SK-N-SH (cell line): ENCODE data around the gene DHRS1.

Experiments
- CHD2 ChIP-seq: fragments of 150-350 bp; IDR thresholded peaks from 2 replicates; pipeline ENCODE4 v1.6.1; 2018; ENCODE audit warnings: low read length; ENCODE audit not compliant: partially characterized antibody
- NFIC ChIP-seq: IDR thresholded peaks from 2 replicates; pipeline ENCODE4 v1.4.0; 2012; ENCODE audit warnings: borderline replicate concordance
- RAD21 ChIP-seq: IDR thresholded peaks from 2 replicates; pipeline ENCODE4 v1.6.1; 2012; ENCODE audit warnings: mild to moderate bottlenecking, low read length
- RFX5 ChIP-seq: IDR thresholded peaks from 2 replicates; pipeline ENCODE4 v1.6.1; 2012; ENCODE audit warnings: mild to moderate bottlenecking, improper control_type of control experiment, low read length
- TCF12 ChIP-seq: IDR thresholded peaks from 2 replicates; pipeline ENCODE4 v1.4.0; 2012
- TF ChIP-seq, protein P1 (sequence below): IDR thresholded peaks from 2 replicates; pipeline ENCODE4 v1.6.1; 2012; ENCODE audit warnings: mild to moderate bottlenecking, low read depth, low read length, moderate library complexity
- TF ChIP-seq, protein P2 (sequence below): fragments of 200-600 bp; sonication (generic); IDR thresholded peaks from 2 replicates; pipeline ENCODE4 v1.6.1; 2017; ENCODE audit warnings: antibody characterized with exemption, mild to moderate bottlenecking, moderate library complexity

DNA sequence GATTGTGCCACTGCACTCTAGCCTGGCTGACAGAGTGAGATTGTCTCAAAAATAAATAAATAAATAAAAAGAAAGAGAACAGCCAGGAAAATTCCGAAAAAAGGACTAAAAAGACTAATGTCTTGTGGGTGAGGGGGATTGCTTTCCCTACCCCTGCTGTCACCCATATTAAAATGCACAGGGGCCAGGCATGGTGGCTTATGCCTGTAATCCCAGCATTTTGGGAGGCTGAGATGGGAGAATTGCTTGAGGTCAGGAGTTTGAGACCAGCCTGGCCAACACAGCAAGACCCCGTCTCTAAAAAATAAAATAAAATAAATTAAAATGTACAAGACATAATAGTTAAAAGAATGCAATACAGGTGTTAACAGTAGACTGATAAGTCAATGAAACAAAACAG lies 6.1 kb downstream of the DHRS1 start:
- TF ChIP-seq RAD21 (no peak), RFX5 (no peak), CHD2 (no peak), TCF12 (no peak), NFIC (no peak)
- TF ChIP-seq, protein P1, sequence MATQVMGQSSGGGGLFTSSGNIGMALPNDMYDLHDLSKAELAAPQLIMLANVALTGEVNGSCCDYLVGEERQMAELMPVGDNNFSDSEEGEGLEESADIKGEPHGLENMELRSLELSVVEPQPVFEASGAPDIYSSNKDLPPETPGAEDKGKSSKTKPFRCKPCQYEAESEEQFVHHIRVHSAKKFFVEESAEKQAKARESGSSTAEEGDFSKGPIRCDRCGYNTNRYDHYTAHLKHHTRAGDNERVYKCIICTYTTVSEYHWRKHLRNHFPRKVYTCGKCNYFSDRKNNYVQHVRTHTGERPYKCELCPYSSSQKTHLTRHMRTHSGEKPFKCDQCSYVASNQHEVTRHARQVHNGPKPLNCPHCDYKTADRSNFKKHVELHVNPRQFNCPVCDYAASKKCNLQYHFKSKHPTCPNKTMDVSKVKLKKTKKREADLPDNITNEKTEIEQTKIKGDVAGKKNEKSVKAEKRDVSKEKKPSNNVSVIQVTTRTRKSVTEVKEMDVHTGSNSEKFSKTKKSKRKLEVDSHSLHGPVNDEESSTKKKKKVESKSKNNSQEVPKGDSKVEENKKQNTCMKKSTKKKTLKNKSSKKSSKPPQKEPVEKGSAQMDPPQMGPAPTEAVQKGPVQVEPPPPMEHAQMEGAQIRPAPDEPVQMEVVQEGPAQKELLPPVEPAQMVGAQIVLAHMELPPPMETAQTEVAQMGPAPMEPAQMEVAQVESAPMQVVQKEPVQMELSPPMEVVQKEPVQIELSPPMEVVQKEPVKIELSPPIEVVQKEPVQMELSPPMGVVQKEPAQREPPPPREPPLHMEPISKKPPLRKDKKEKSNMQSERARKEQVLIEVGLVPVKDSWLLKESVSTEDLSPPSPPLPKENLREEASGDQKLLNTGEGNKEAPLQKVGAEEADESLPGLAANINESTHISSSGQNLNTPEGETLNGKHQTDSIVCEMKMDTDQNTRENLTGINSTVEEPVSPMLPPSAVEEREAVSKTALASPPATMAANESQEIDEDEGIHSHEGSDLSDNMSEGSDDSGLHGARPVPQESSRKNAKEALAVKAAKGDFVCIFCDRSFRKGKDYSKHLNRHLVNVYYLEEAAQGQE, result no peak
- TF ChIP-seq, protein P2, sequence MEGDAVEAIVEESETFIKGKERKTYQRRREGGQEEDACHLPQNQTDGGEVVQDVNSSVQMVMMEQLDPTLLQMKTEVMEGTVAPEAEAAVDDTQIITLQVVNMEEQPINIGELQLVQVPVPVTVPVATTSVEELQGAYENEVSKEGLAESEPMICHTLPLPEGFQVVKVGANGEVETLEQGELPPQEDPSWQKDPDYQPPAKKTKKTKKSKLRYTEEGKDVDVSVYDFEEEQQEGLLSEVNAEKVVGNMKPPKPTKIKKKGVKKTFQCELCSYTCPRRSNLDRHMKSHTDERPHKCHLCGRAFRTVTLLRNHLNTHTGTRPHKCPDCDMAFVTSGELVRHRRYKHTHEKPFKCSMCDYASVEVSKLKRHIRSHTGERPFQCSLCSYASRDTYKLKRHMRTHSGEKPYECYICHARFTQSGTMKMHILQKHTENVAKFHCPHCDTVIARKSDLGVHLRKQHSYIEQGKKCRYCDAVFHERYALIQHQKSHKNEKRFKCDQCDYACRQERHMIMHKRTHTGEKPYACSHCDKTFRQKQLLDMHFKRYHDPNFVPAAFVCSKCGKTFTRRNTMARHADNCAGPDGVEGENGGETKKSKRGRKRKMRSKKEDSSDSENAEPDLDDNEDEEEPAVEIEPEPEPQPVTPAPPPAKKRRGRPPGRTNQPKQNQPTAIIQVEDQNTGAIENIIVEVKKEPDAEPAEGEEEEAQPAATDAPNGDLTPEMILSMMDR, result no peak
